Sciatic nerve (tissue), 2 donors: ENCODE measurements around the gene PDXDC1. TPM values are rescaled to one million over a fixed set of nuclear protein-coding genes. Genes with fewer than 3 reads are reported as not detected.
"Not testable (repeated sequence)": the region's sequence is repeated elsewhere in the genome, so short reads cannot be mapped to it uniquely, and the experiment has no call there.

Experiments used
- ATAC-seq: fragments of 200-7000 bp; cut with Tn5 transposase; one replicate; pipeline ENCODE4 v1.9.1; 2020; ENCODE audit warnings: mild to moderate bottlenecking, moderate library complexity
- DNase-seq: peaks from one replicate; pipeline ENCODE4 v3.0.0-alpha.2; 2020; ENCODE audit warnings: low spot score
- intact Hi-C: fragments of 100-400 bp; cut with DNase I; formaldehyde crosslinking; loops from one replicate; pipeline ENCODE4 v1.14.2; 2022
- microRNA-seq: library from miRNA; unstranded; fragments of <30 nt; microRNA quantifications from one replicate; pipeline ENCODE4 v1.2.0, GENCODE V29; 2020
- total RNA-seq: library from RNA; stranded (reverse); fragmentation: NEBNext Ultra II Directional; extraction: Animal tissue kit (Norgen Biotek cat#: 25700); gene quantifications from one replicate; pipeline ENCODE4 v1.2.1, GENCODE V29; 2021
- donor health status: DM: no; HTN: no; CAD: no.
- donor health status: DM: no; HTN: no; CAD: no.

The PDXDC1 gene
- total RNA-seq, 1 donor from 2014 or later = 58.6 TPM

- DNase-seq, ATAC-seq, intact Hi-C loops: not testable (repeated sequence)
Observed at GRCh38 chr16:15168303-15168702, 193.5 kb downstream of the PDXDC1 start.

- DNase-seq, ATAC-seq, intact Hi-C loops: not testable (repeated sequence)
Observed at GRCh38 chr16:15168953-15169652, 194.3 kb downstream of the PDXDC1 start.

GRCh38 chr16:15179909-15180308 lies 205.1 kb downstream of the PDXDC1 start:
- intact Hi-C loops, DNase-seq, ATAC-seq: not testable (repeated sequence)

GRCh38 chr16:15180946-15181345 lies 206.1 kb downstream of the PDXDC1 start:
- ATAC-seq, intact Hi-C loops, DNase-seq: not testable (repeated sequence)

GRCh38 chr16:15184000-15184399 lies 209.2 kb downstream of the PDXDC1 start:
- intact Hi-C loops, DNase-seq, ATAC-seq: not testable (repeated sequence)

Small RNAs within 50 kb of the gene (microRNA-seq; reads per million reads assigned to microRNA genes)
- gene MIR1972-1 (not detected), gene MIR3180-4 (not detected), gene MIR6511A1 (not detected), gene MIR6511B2 (not detected), gene MIR6770-1 (not detected)

Other genes starting within 250 kb of the PDXDC1 start
- 9.8 TPM for gene NPIPA2, start 232.5 kb upstream of the PDXDC1 start, total RNA-seq
- gene NOMO1, start 141.3 kb upstream of the PDXDC1 start, total RNA-seq = 52.2 TPM
- 214 TPM for gene NPIPA1, start 37.6 kb upstream of the PDXDC1 start, total RNA-seq
- gene NTAN1, start 81.0 kb downstream of the PDXDC1 start, total RNA-seq = 47.4 TPM
- gene RRN3, start 119.2 kb downstream of the PDXDC1 start, total RNA-seq = 28.8 TPM